Psoas muscle (tissue), 8 donors: ENCODE results near the gene C21orf58. TPM values are rescaled to one million over a fixed set of nuclear protein-coding genes. Genes with fewer than 3 reads are reported as not detected.

Source experiments
- ATAC-seq, 4 donors: fragments of 200-7000 bp; cut with Tn5 transposase; one replicate each; pipeline ENCODE4 v1.9.1; 2020; ENCODE audit warnings: moderate library complexity in 3 of 4, mild to moderate bottlenecking in 2 of 4
- DNase-seq, 2 donors: peaks; one replicate each; pipeline ENCODE4 v3.0.0-alpha.2; 2020
- H3K27ac ChIP-seq: fragments of 200-600 bp; one replicate; pipeline ENCODE4 v1.8.0; 2022
- H3K27me3 ChIP-seq, 3 donors: fragments of 200-600 bp in 1 of 3; one replicate each; pipeline versions ENCODE4 v1.6.1 to v1.8.0; 2013 to 2022; ENCODE audit warnings: low read length in 2 of 3, mild to moderate bottlenecking in 2 of 3, moderate library complexity in 1 of 3; ENCODE audit not compliant: insufficient read depth in 3 of 3
- H3K36me3 ChIP-seq, 2 donors: fragments of 200-600 bp in 1 of 2; one replicate each; pipeline versions ENCODE4 v1.6.1 to v1.8.0; 2013 to 2022; ENCODE audit warnings: low read depth in 1 of 2, mild to moderate bottlenecking in 1 of 2, moderate library complexity in 1 of 2; ENCODE audit not compliant: insufficient read depth in 1 of 2
- H3K4me1 ChIP-seq: fragments of 200-600 bp; one replicate; pipeline ENCODE4 v1.8.0; 2022
- H3K4me3 ChIP-seq: fragments of 200-600 bp; one replicate; pipeline ENCODE4 v1.8.0; 2022; ENCODE audit warnings: mild to moderate bottlenecking
- H3K9me3 ChIP-seq: fragments of 200-600 bp; one replicate; pipeline ENCODE4 v1.8.0; 2022
- WGBS, 3 donors: extraction: QIAGEN DNeasy Blood & Tissue Kit; methylation state at CpG; one replicate each; pipeline versions ENCODE4 v1.1.6 to v1.1.7; 2013; 5-methylcytosine and 5-hydroxymethylcytosine counted together
- intact Hi-C, 2 donors: fragments of 100-400 bp; cut with DNase I; formaldehyde crosslinking; loops; one replicate each; pipeline versions ENCODE4 v1.11.0 to v1.14.2; 2022
- polyA plus RNA-seq, 3 donors: library from polyadenylated mRNA; stranded (reverse); fragments of 200-250 nt; gene quantifications; one replicate each; pipeline ENCODE4 v1.2.3, GENCODE V29; 2013
- total RNA-seq, 4 donors: library from RNA; stranded (reverse); fragmentation: NEBNext Ultra II Directional in 2 of 4; extraction: Animal tissue kit (Norgen Biotek cat#: 25700) in 2 of 4; gene quantifications; one replicate each; pipeline versions ENCODE4 v1.2.1 to v1.2.4, GENCODE V29; 2021 to 2023
- TF ChIP-seq, protein P1 (sequence below): fragments of 200-600 bp; IDR thresholded peaks from one replicate; pipeline ENCODE4 v1.8.0; 2022; ENCODE audit warnings: antibody characterized with exemption
- donor health status: healthy with polysubstance abuse.
- donor health status: DM: no; HTN: no; CAD: no; lungs with moderate emphysema.
- donor health status: Bipolar disorder and iron deficiency.
- donor health status: healthy.
- donor health status: DM: yes; HTN: yes; CAD: no.
- donor health status: DM: no; HTN: no; CAD: no.
- donor health status: DM: no; HTN: no; CAD: no.
- donor health status: DM: yes; HTN: yes; CAD: no.

C21orf58 gene
- total and polyA plus RNA-seq, 7 donors, result 0.38 to 3.0 (median 1.1) TPM

DNA sequence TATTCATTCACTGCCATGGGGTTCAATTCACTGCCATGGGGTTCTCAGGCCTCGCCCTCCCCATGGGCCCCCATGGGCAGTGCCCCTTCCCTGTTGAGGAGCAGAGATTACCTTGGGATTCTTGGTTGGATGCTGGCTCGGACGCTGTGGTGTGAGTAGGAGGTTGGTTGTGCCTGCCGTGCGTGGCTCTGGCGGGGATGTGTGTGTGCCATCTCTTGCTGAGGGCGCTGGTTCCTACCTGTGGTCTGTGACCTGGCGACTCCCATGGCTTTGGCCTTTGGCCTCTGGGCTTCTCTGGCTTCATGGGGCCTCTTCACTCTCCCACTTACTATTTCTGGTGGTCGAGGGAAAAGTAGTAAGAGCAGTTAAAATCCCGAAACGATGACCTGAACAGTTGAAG lies 42.4 kb upstream of the C21orf58 start:
- H3K27ac ChIP-seq, result peak overlapping the region; percentile 3
- DNase-seq, result no peak
- ATAC-seq, result peak in 1 of 4 donors; percentile 8
- WGBS, 3 donors, result 88 to 91% (median 89%) methylated on average over 11 of the region's 11 CpGs
- H3K36me3 ChIP-seq, result peaks cover 8 to 80% of the 10 kb centered on the region in 2 donors
- no peaks in the 10 kb centered on the region for H3K27me3 ChIP-seq
- H3K4me3 ChIP-seq, result no peak overlapping the region
- intact Hi-C loops, result no loop called here
- peaks cover 58% of the 10 kb centered on the region for H3K4me1 ChIP-seq
- TF ChIP-seq, protein P1, sequence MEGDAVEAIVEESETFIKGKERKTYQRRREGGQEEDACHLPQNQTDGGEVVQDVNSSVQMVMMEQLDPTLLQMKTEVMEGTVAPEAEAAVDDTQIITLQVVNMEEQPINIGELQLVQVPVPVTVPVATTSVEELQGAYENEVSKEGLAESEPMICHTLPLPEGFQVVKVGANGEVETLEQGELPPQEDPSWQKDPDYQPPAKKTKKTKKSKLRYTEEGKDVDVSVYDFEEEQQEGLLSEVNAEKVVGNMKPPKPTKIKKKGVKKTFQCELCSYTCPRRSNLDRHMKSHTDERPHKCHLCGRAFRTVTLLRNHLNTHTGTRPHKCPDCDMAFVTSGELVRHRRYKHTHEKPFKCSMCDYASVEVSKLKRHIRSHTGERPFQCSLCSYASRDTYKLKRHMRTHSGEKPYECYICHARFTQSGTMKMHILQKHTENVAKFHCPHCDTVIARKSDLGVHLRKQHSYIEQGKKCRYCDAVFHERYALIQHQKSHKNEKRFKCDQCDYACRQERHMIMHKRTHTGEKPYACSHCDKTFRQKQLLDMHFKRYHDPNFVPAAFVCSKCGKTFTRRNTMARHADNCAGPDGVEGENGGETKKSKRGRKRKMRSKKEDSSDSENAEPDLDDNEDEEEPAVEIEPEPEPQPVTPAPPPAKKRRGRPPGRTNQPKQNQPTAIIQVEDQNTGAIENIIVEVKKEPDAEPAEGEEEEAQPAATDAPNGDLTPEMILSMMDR, result no peak
- H3K9me3 ChIP-seq, result no peaks in the 10 kb centered on the region

GRCh38 chr21:46363698-46364097 lies 40.0 kb upstream of the C21orf58 start:
- TF ChIP-seq, protein P1, result no peak
- intact Hi-C loops, result no loop called here
- no peak overlapping the region for H3K27ac ChIP-seq
- 88 to 92% (median 89%) methylated on average over 16 of the region's 16 CpGs for WGBS, 3 donors
- DNase-seq, result peak in 1 of 2 donors; percentile 51
- H3K4me3 ChIP-seq, result no peak overlapping the region
- peaks cover 8 to 93% of the 10 kb centered on the region in 2 donors for H3K36me3 ChIP-seq
- H3K9me3 ChIP-seq, result no peaks in the 10 kb centered on the region
- H3K27me3 ChIP-seq, result no peaks in the 10 kb centered on the region
- peaks cover 51% of the 10 kb centered on the region for H3K4me1 ChIP-seq
- peak in 1 of 4 donors; percentile 17 for ATAC-seq

GRCh38 chr21:46362946-46363345 lies 39.3 kb upstream of the C21orf58 start:
- WGBS, 3 donors, result 64 to 78% (median 70%) methylated on average over 15 of the region's 15 CpGs
- DNase-seq, result peak in 1 of 2 donors; percentile 53
- no peaks in the 10 kb centered on the region for H3K9me3 ChIP-seq
- H3K27me3 ChIP-seq, result no peaks in the 10 kb centered on the region
- ATAC-seq, result peak in 2 of 4 donors; percentile 6 to 7
- H3K4me1 ChIP-seq, result peaks cover 45% of the 10 kb centered on the region
- H3K36me3 ChIP-seq, result peaks cover 8 to 93% of the 10 kb centered on the region in 2 donors
- H3K4me3 ChIP-seq, result no peak overlapping the region
- TF ChIP-seq, protein P1, result no peak
- intact Hi-C loops, result no loop called here
- peak overlapping the region; percentile 55 for H3K27ac ChIP-seq

- intact Hi-C loops, result no loop called here
- H3K4me3 ChIP-seq, result peak overlapping the region; percentile 22
- peak overlapping the region; percentile 55 for H3K27ac ChIP-seq
- peaks cover 47% of the 10 kb centered on the region for H3K4me1 ChIP-seq
- H3K36me3 ChIP-seq, result peaks cover 7 to 93% of the 10 kb centered on the region in 2 donors
- DNase-seq (peak in 1 of 2 donors; percentile 49), ATAC-seq (no peak)
- H3K27me3 ChIP-seq, result no peaks in the 10 kb centered on the region
- WGBS, 3 donors, result 30 to 45% (median 32%) methylated on average over 10 of the region's 10 CpGs
- TF ChIP-seq, protein P1, result no peak
- no peaks in the 10 kb centered on the region for H3K9me3 ChIP-seq
Measured at GRCh38 chr21:46361935-46362334, 38.3 kb upstream of the C21orf58 start.

DNA sequence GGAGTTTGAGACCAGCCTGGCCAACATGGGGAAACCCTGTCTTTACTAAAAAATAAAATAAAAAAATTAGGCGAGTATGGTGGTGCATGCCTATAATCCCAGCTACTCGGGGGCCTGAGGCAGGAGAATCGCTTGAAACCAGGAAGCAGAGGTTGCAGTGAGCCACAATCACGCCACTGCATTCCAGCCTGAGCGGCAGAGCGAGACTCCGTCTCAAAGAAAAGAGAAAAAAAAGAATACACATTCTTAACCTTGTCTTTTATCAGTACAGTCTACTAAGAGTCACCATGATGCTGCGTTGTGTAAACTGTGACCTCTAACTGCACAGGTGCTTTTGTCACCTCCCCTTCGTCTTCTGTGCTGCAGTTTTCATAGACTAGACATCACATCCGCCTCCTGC lies 37.5 kb upstream of the C21orf58 start:
- peaks cover 53% of the 10 kb centered on the region for H3K4me1 ChIP-seq
- ATAC-seq (no peak), DNase-seq (peak in 1 of 2 donors; percentile 26)
- no peaks in the 10 kb centered on the region for H3K27me3 ChIP-seq
- H3K36me3 ChIP-seq, result peaks cover 7 to 93% of the 10 kb centered on the region in 2 donors
- no peaks in the 10 kb centered on the region for H3K9me3 ChIP-seq
- H3K27ac ChIP-seq, result peak overlapping the region; percentile 50
- peak overlapping the region; percentile 22 for H3K4me3 ChIP-seq
- 79 to 84% (median 80%) methylated on average over 10 of the region's 10 CpGs for WGBS, 3 donors
- TF ChIP-seq, protein P1, result no peak
- intact Hi-C loops, result no loop called here
